ENCODE results near the gene RAB12.
"Not testable (repeated sequence)": the region's sequence is repeated elsewhere in the genome, so short reads cannot be mapped to it uniquely, and the experiment has no call there.

Gene RAB12

GRCh38 chr18:8619835-8620577, 10.8 kb downstream of the RAB12 start:
- Histone ChIP-seq H4K91ac (ENCODE audit: low read depth, low read length) (no peak overlapping the region), H2AFZ (ENCODE audit: insufficient read depth, low read length, poor library complexity) (no peak overlapping the region), H3K27me3 (ENCODE audit: insufficient read depth, low read length) (no peaks in the 10 kb centered on the region), H4K8ac (ENCODE audit: low read depth, low read length) (no peak overlapping the region), H4K12ac (ENCODE audit: low read depth, low read length) (no peak overlapping the region), H3K4me1 (ENCODE audit: control insufficient read depth in 1 of 2, insufficient read depth in 2 of 2, low read length in 2 of 2) (peaks cover 0 to 3% of the 10 kb centered on the region in 2 experiments), H3K4me3 (ENCODE audit: low read depth, low read length) (no peak overlapping the region), H3K36me3 (ENCODE audit: control insufficient read depth in 1 of 2, insufficient read depth in 2 of 2, low read length in 2 of 2) (peaks cover 0 to 2% of the 10 kb centered on the region in 2 experiments), H3K14ac (ENCODE audit: low read length) (no peak overlapping the region), H3K9ac (ENCODE audit: low read length) (no peak overlapping the region), H3K79me2 (ENCODE audit: control insufficient read depth, insufficient read depth, low read length, poor library complexity) (peaks cover 2% of the 10 kb centered on the region), H3K9me3 (ENCODE audit: insufficient read depth, low read depth, low read length) (no peaks in the 10 kb centered on the region), H3K79me1 (ENCODE audit: low read length) (no peaks in the 10 kb centered on the region), H2AK5ac (ENCODE audit: low read length) (no peak overlapping the region), H3K4me2 (ENCODE audit: low read length) (no peak overlapping the region), H3K27ac (ENCODE audit: low read depth, low read length) (no peak overlapping the region), H3K18ac (ENCODE audit: low read length) (no peak overlapping the region), H3K23ac (ENCODE audit: low read length) (no peak overlapping the region), H2BK12ac (ENCODE audit: low read length) (no peak overlapping the region), H3K4ac (ENCODE audit: low read depth, low read length) (no peak overlapping the region), H2BK120ac (ENCODE audit: insufficient read depth, low read length, poor library complexity) (no peak overlapping the region), H2BK5ac (ENCODE audit: low read depth, low read length, poor library complexity) (no peak overlapping the region)
- no CpG with 5 or more reads among the region's 6 CpGs for WGBS (ENCODE audit: extremely low coverage, insufficient coverage, insufficient read length)
- DNase-seq, result no peak

- peaks cover 0 to 5% of the 10 kb centered on the region in 2 experiments for H3K36me3 ChIP-seq (ENCODE audit: control insufficient read depth in 1 of 2, insufficient read depth in 2 of 2, low read length in 2 of 2)
- H3K4me3 ChIP-seq (ENCODE audit: low read depth, low read length), result no peak overlapping the region
- H2BK120ac ChIP-seq (ENCODE audit: insufficient read depth, low read length, poor library complexity), result no peak overlapping the region
- H3K9ac ChIP-seq (ENCODE audit: low read length), result no peak overlapping the region
- H3K79me1 ChIP-seq (ENCODE audit: low read length), result no peaks in the 10 kb centered on the region
- H2AFZ ChIP-seq (ENCODE audit: insufficient read depth, low read length, poor library complexity), result no peak overlapping the region
- H3K27me3 ChIP-seq (ENCODE audit: insufficient read depth, low read length), result no peaks in the 10 kb centered on the region
- H4K91ac ChIP-seq (ENCODE audit: low read depth, low read length), result no peak overlapping the region
- peaks cover 2% of the 10 kb centered on the region for H3K79me2 ChIP-seq (ENCODE audit: control insufficient read depth, insufficient read depth, low read length, poor library complexity)
- no peak overlapping the region for H3K4ac ChIP-seq (ENCODE audit: low read depth, low read length)
- no peak overlapping the region for H4K8ac ChIP-seq (ENCODE audit: low read depth, low read length)
- no peak overlapping the region for H2AK5ac ChIP-seq (ENCODE audit: low read length)
- H2BK12ac ChIP-seq (ENCODE audit: low read length), result no peak overlapping the region
- H3K9me3 ChIP-seq (ENCODE audit: insufficient read depth, low read depth, low read length), result no peaks in the 10 kb centered on the region
- H3K18ac ChIP-seq (ENCODE audit: low read length), result no peak overlapping the region
- no CpG with 5 or more reads among the region's 3 CpGs for WGBS (ENCODE audit: extremely low coverage, insufficient coverage, insufficient read length)
- H4K12ac ChIP-seq (ENCODE audit: low read depth, low read length), result no peak overlapping the region
- H3K14ac ChIP-seq (ENCODE audit: low read length), result no peak overlapping the region
- DNase-seq, result no peak
- no peak overlapping the region for H3K23ac ChIP-seq (ENCODE audit: low read length)
- H3K4me1 ChIP-seq (ENCODE audit: control insufficient read depth in 1 of 2, insufficient read depth in 2 of 2, low read length in 2 of 2), result peaks cover 0 to 3% of the 10 kb centered on the region in 2 experiments
- H3K4me2 ChIP-seq (ENCODE audit: low read length), result no peak overlapping the region
- no peak overlapping the region for H2BK5ac ChIP-seq (ENCODE audit: low read depth, low read length, poor library complexity)
- no peak overlapping the region for H3K27ac ChIP-seq (ENCODE audit: low read depth, low read length)
Measured at GRCh38 chr18:8620845-8621244, 11.6 kb downstream of the RAB12 start.

GRCh38 chr18:8622625-8623024, 13.4 kb downstream of the RAB12 start:
- not testable (repeated sequence) for H2BK12ac ChIP-seq (ENCODE audit: low read length); H3K18ac ChIP-seq (ENCODE audit: low read length); H2AK5ac ChIP-seq (ENCODE audit: low read length); DNase-seq; H3K79me2 ChIP-seq (ENCODE audit: control insufficient read depth, insufficient read depth, low read length, poor library complexity); H3K14ac ChIP-seq (ENCODE audit: low read length); H3K23ac ChIP-seq (ENCODE audit: low read length); H3K9ac ChIP-seq (ENCODE audit: low read length); H3K4ac ChIP-seq (ENCODE audit: low read depth, low read length); H3K9me3 ChIP-seq (ENCODE audit: insufficient read depth, low read depth, low read length); H3K27ac ChIP-seq (ENCODE audit: low read depth, low read length); H4K91ac ChIP-seq (ENCODE audit: low read depth, low read length); H3K79me1 ChIP-seq (ENCODE audit: low read length); H4K12ac ChIP-seq (ENCODE audit: low read depth, low read length); H3K4me1 ChIP-seq (ENCODE audit: control insufficient read depth in 1 of 2, insufficient read depth in 2 of 2, low read length in 2 of 2); H2BK120ac ChIP-seq (ENCODE audit: insufficient read depth, low read length, poor library complexity); H2AFZ ChIP-seq (ENCODE audit: insufficient read depth, low read length, poor library complexity); H4K8ac ChIP-seq (ENCODE audit: low read depth, low read length); H3K36me3 ChIP-seq (ENCODE audit: control insufficient read depth in 1 of 2, insufficient read depth in 2 of 2, low read length in 2 of 2); H2BK5ac ChIP-seq (ENCODE audit: low read depth, low read length, poor library complexity); H3K27me3 ChIP-seq (ENCODE audit: insufficient read depth, low read length); H3K4me3 ChIP-seq (ENCODE audit: low read depth, low read length); H3K4me2 ChIP-seq (ENCODE audit: low read length)
- WGBS (ENCODE audit: extremely low coverage, insufficient coverage, insufficient read length), result no CpG with 5 or more reads among the region's 10 CpGs

GRCh38 chr18:8623549-8624106, 14.4 kb downstream of the RAB12 start:
- Histone ChIP-seq H2AK5ac (ENCODE audit: low read length) (no peak overlapping the region), H3K36me3 (ENCODE audit: control insufficient read depth in 1 of 2, insufficient read depth in 2 of 2, low read length in 2 of 2) (peaks cover 0 to 2% of the 10 kb centered on the region in 2 experiments), H2BK5ac (ENCODE audit: low read depth, low read length, poor library complexity) (no peak overlapping the region), H4K8ac (ENCODE audit: low read depth, low read length) (no peak overlapping the region), H3K79me1 (ENCODE audit: low read length) (no peaks in the 10 kb centered on the region), H3K4me2 (ENCODE audit: low read length) (no peak overlapping the region), H4K12ac (ENCODE audit: low read depth, low read length) (no peak overlapping the region), H3K14ac (ENCODE audit: low read length) (no peak overlapping the region), H3K9ac (ENCODE audit: low read length) (no peak overlapping the region), H2BK120ac (ENCODE audit: insufficient read depth, low read length, poor library complexity) (no peak overlapping the region), H2AFZ (ENCODE audit: insufficient read depth, low read length, poor library complexity) (no peak overlapping the region), H3K79me2 (ENCODE audit: control insufficient read depth, insufficient read depth, low read length, poor library complexity) (no peaks in the 10 kb centered on the region), H3K4me1 (ENCODE audit: control insufficient read depth in 1 of 2, insufficient read depth in 2 of 2, low read length in 2 of 2) (peaks cover 0 to 3% of the 10 kb centered on the region in 2 experiments), H3K23ac (ENCODE audit: low read length) (no peak overlapping the region), H2BK12ac (ENCODE audit: low read length) (no peak overlapping the region), H3K4me3 (ENCODE audit: low read depth, low read length) (no peak overlapping the region), H4K91ac (ENCODE audit: low read depth, low read length) (no peak overlapping the region), H3K27me3 (ENCODE audit: insufficient read depth, low read length) (no peaks in the 10 kb centered on the region), H3K4ac (ENCODE audit: low read depth, low read length) (no peak overlapping the region), H3K9me3 (ENCODE audit: insufficient read depth, low read depth, low read length) (no peaks in the 10 kb centered on the region), H3K27ac (ENCODE audit: low read depth, low read length) (no peak overlapping the region), H3K18ac (ENCODE audit: low read length) (peak overlapping the region; percentile 56)
- peak in 1 of 2 donors; percentile 10 for DNase-seq
- WGBS (ENCODE audit: extremely low coverage, insufficient coverage, insufficient read length), result no CpG with 5 or more reads among the region's 4 CpGs
